AG09319 (cell line): ENCODE data around the gene ST6GALNAC2.

Experiments
- DNase-seq: peaks from one replicate; pipeline ENCODE4 v3.0.0-alpha.2; 2010; ENCODE audit warnings: low read depth; ENCODE audit errors: extremely low read depth
- CTCF ChIP-seq: IDR thresholded peaks from 2 replicates; pipeline ENCODE4 v1.5.1; 2011; ENCODE audit warnings: low read depth, mild to moderate bottlenecking, inconsistent platforms, low read length, moderate library complexity

The ST6GALNAC2 gene

GRCh38 chr17:76582660-76583059 is 3.0 kb downstream of the ST6GALNAC2 start:
- no peak for TF ChIP-seq CTCF
- no peak for DNase-seq

- no peak for DNase-seq
- TF ChIP-seq CTCF: no peak
Measured at GRCh38 chr17:76581515-76581914, 4.1 kb downstream of the ST6GALNAC2 start.

- TF ChIP-seq CTCF: no peak
- DNase-seq: no peak
Measured at GRCh38 chr17:76579281-76579680, 6.4 kb downstream of the ST6GALNAC2 start.

GRCh38 chr17:76578376-76578775 is 7.3 kb downstream of the ST6GALNAC2 start:
- DNase-seq: no peak
- no peak for TF ChIP-seq CTCF

GRCh38 chr17:76577876-76578275 is 7.8 kb downstream of the ST6GALNAC2 start:
- no peak for TF ChIP-seq CTCF

GRCh38 chr17:76576189-76576588 is 9.5 kb downstream of the ST6GALNAC2 start:
- no peak for TF ChIP-seq CTCF
- DNase-seq: no peak

More at GRCh38 chr17:76577876-76578275, 7.8 kb downstream of the ST6GALNAC2 start:
- no peak for DNase-seq

GRCh38 chr17:76575570-76575969 is 10.1 kb downstream of the ST6GALNAC2 start:
- TF ChIP-seq CTCF: no peak

More at GRCh38 chr17:76575570-76575969, 10.1 kb downstream of the ST6GALNAC2 start:
- no peak for DNase-seq
